Measurements from ENCODE around the gene CISD3.

DNA sequence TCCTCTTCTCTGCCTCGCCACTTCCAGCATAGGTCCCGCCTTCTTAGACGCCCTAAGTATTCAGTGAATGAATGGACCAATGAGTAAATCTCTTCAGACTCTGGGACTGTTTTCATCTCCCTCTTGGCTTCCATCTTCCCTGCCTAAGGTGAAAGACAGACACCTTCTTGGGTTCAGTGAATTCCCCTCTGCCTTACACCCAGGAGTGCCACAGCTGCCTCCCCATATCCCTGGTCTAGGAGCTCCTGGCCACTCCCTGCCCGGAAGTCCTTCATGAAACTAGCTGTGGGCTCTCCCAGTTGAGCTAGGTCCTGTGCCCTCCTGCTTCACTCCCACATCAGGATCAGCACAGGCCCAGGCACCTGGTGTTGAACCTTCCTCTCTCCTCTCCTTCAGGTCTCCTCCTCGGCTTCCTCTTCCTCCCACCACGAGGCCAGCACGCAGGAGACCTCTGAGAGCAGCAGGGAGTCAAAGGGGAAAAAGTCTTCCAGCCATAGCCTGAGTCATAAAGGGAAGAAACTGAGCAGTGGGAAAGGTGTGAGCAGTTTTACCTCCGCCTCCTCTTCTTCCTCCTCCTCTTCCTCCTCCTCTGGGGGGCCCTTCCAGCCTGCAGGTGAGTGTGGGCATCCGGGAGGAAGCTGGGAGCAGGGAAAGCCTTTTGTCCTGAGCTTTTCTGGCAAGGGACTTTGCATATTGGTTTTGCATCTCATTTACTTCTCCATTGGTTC lies 14.8 kb upstream of the CISD3 start:
- TF ChIP-seq, protein P1, sequence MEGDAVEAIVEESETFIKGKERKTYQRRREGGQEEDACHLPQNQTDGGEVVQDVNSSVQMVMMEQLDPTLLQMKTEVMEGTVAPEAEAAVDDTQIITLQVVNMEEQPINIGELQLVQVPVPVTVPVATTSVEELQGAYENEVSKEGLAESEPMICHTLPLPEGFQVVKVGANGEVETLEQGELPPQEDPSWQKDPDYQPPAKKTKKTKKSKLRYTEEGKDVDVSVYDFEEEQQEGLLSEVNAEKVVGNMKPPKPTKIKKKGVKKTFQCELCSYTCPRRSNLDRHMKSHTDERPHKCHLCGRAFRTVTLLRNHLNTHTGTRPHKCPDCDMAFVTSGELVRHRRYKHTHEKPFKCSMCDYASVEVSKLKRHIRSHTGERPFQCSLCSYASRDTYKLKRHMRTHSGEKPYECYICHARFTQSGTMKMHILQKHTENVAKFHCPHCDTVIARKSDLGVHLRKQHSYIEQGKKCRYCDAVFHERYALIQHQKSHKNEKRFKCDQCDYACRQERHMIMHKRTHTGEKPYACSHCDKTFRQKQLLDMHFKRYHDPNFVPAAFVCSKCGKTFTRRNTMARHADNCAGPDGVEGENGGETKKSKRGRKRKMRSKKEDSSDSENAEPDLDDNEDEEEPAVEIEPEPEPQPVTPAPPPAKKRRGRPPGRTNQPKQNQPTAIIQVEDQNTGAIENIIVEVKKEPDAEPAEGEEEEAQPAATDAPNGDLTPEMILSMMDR (IDR thresholded peaks at IDR 0.05; ENCODE audit: control extremely low read depth in 1 of 3, insufficient read depth in 1 of 3, low read depth in 1 of 3, low read length in 3 of 3), result no peak
- TF ChIP-seq SP2 (IDR thresholded peaks at IDR 0.05; ENCODE audit: low read length), result no peak
- peak; percentile 41; the same call in 1 of the 2 replicates for TF ChIP-seq SP1 (IDR thresholded peaks at IDR 0.05; ENCODE audit: low read depth, low read length)
- TF ChIP-seq CHD2 (IDR thresholded peaks at IDR 0.05; ENCODE audit: low read length), result no peak
- no peak for TF ChIP-seq EZH2 (IDR thresholded peaks at IDR 0.05; ENCODE audit: low read depth, low read length, severe bottlenecking)
- TF ChIP-seq ZNF274 (IDR thresholded peaks at IDR 0.05; ENCODE audit: borderline replicate concordance, extremely low read depth, low read length), result no peak
- no peak for TF ChIP-seq POLR2AphosphoS5 (IDR thresholded peaks at IDR 0.05; ENCODE audit: low read depth, low read length)
- TF ChIP-seq, protein P2, sequence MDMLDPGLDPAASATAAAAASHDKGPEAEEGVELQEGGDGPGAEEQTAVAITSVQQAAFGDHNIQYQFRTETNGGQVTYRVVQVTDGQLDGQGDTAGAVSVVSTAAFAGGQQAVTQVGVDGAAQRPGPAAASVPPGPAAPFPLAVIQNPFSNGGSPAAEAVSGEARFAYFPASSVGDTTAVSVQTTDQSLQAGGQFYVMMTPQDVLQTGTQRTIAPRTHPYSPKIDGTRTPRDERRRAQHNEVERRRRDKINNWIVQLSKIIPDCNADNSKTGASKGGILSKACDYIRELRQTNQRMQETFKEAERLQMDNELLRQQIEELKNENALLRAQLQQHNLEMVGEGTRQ (IDR thresholded peaks at IDR 0.05; ENCODE audit: low read length), result no peak
- TF ChIP-seq TAF7 (optimal IDR thresholded peaks at IDR 0.05; ENCODE audit: borderline replicate concordance, low read depth, low read length), result no peak
- TF ChIP-seq POLR2A (IDR thresholded peaks at IDR 0.05; ENCODE audit: control extremely low read depth in 1 of 2, low read depth in 2 of 2, low read length in 2 of 2), result no peak
- no peak for TF ChIP-seq JUN (IDR thresholded peaks at IDR 0.05; ENCODE audit: low read depth, low read length)

Measured in H1 (cell line).